ENCODE data around the gene HILPDA.

- TF ChIP-seq CTCF (IDR thresholded peaks at IDR 0.05; ENCODE audit: insufficient read depth, low read depth, low read length) (no peak), EZH2 (IDR thresholded peaks at IDR 0.05; ENCODE audit: insufficient read depth, low read length) (no peak)
Measured at GRCh38 chr7:128406314-128407232, 49.1 kb upstream of the HILPDA start.
